Stimulated activated naive CD4-positive, alpha-beta T cell treated with Interleukin-2 at 50 U/mL for 16 hours (primary cell): ENCODE data around the gene ZNF827.

ENCODE experiments used
- DNase-seq: peaks from one replicate; lab custom pipeline; 2025; lab: John Stamatoyannopoulos, UW

Gene ZNF827

GRCh38 chr4:145935253-145936141, 3.1 kb downstream of the ZNF827 start:
- no peak for DNase-seq

GRCh38 chr4:145934434-145935047, 4.1 kb downstream of the ZNF827 start:
- no peak for DNase-seq

GRCh38 chr4:145933134-145933533, 5.5 kb downstream of the ZNF827 start:
- no peak for DNase-seq

- DNase-seq = no peak
Measured at GRCh38 chr4:145931403-145931802, 7.2 kb downstream of the ZNF827 start.

- no peak for DNase-seq
Measured at GRCh38 chr4:145930592-145930991, 8.0 kb downstream of the ZNF827 start.

- no peak for DNase-seq
Measured at GRCh38 chr4:145929415-145930178, 9.0 kb downstream of the ZNF827 start.

GRCh38 chr4:145928748-145929147, 9.9 kb downstream of the ZNF827 start:
- no peak for DNase-seq

- no peak for DNase-seq
Measured at GRCh38 chr4:145927030-145927429, 11.6 kb downstream of the ZNF827 start.

- DNase-seq = no peak
Measured at GRCh38 chr4:145921231-145921630, 17.4 kb downstream of the ZNF827 start.

- DNase-seq = no peak
Measured at GRCh38 chr4:145920205-145920604, 18.4 kb downstream of the ZNF827 start.

GRCh38 chr4:145912376-145912775, 26.2 kb downstream of the ZNF827 start:
- no peak for DNase-seq

- no peak for DNase-seq
Measured at GRCh38 chr4:145909773-145910172, 28.9 kb downstream of the ZNF827 start.

- DNase-seq = no peak
Measured at GRCh38 chr4:145909281-145909715, 29.3 kb downstream of the ZNF827 start.

GRCh38 chr4:145907812-145908211, 30.8 kb downstream of the ZNF827 start:
- no peak for DNase-seq

GRCh38 chr4:145907390-145907789, 31.2 kb downstream of the ZNF827 start:
- no peak for DNase-seq

GRCh38 chr4:145904413-145905177, 34.0 kb downstream of the ZNF827 start:
- no peak for DNase-seq

- DNase-seq = no peak
Measured at GRCh38 chr4:145902522-145902921, 36.1 kb downstream of the ZNF827 start.

GRCh38 chr4:145899886-145900460, 38.6 kb downstream of the ZNF827 start:
- DNase-seq = no peak

- no peak for DNase-seq
Measured at GRCh38 chr4:145898926-145899531, 39.6 kb downstream of the ZNF827 start.

GRCh38 chr4:145898466-145898865, 40.2 kb downstream of the ZNF827 start:
- no peak for DNase-seq

GRCh38 chr4:145895056-145895455, 43.6 kb downstream of the ZNF827 start:
- DNase-seq = no peak
